DMS79 treated with DMSO at 0.1 percent for 48 hours (cell line): ENCODE results near the gene PPRC1.

Experiments
- DNase-seq: peaks from one replicate; lab custom pipeline; 2025; lab: John Stamatoyannopoulos, UW

PPRC1 gene, protein sequence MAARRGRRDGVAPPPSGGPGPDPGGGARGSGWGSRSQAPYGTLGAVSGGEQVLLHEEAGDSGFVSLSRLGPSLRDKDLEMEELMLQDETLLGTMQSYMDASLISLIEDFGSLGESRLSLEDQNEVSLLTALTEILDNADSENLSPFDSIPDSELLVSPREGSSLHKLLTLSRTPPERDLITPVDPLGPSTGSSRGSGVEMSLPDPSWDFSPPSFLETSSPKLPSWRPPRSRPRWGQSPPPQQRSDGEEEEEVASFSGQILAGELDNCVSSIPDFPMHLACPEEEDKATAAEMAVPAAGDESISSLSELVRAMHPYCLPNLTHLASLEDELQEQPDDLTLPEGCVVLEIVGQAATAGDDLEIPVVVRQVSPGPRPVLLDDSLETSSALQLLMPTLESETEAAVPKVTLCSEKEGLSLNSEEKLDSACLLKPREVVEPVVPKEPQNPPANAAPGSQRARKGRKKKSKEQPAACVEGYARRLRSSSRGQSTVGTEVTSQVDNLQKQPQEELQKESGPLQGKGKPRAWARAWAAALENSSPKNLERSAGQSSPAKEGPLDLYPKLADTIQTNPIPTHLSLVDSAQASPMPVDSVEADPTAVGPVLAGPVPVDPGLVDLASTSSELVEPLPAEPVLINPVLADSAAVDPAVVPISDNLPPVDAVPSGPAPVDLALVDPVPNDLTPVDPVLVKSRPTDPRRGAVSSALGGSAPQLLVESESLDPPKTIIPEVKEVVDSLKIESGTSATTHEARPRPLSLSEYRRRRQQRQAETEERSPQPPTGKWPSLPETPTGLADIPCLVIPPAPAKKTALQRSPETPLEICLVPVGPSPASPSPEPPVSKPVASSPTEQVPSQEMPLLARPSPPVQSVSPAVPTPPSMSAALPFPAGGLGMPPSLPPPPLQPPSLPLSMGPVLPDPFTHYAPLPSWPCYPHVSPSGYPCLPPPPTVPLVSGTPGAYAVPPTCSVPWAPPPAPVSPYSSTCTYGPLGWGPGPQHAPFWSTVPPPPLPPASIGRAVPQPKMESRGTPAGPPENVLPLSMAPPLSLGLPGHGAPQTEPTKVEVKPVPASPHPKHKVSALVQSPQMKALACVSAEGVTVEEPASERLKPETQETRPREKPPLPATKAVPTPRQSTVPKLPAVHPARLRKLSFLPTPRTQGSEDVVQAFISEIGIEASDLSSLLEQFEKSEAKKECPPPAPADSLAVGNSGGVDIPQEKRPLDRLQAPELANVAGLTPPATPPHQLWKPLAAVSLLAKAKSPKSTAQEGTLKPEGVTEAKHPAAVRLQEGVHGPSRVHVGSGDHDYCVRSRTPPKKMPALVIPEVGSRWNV (N-terminal part only)

GRCh38 chr10:102132563-102133372, at the start of gene PPRC1:
PPRC1 (plus strand) TSS chr10:102133040; CDS start chr10:102133069, 29 bp downstream.
- peak; percentile 91 for DNase-seq

DNA sequence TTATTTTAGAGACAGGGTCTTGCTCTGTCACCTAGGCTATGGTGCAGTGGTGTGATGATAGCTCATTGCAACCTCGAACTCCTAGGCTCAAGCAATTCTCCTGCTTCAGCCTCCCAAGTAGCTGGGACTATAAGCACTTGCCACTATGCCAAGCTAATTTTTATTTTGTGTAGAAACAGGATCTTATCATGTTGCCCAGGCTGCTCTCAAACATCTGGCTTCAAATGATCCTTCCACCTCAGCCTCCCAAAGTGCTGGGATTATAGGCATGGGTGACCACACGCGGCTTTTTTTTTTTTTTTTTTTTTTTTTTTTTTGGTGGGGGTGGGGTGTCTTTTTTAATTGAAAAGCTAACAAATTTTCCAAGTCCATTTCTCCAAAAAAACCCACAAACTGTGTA, 49.3 kb upstream of the PPRC1 start:
- no peak for DNase-seq

DNA sequence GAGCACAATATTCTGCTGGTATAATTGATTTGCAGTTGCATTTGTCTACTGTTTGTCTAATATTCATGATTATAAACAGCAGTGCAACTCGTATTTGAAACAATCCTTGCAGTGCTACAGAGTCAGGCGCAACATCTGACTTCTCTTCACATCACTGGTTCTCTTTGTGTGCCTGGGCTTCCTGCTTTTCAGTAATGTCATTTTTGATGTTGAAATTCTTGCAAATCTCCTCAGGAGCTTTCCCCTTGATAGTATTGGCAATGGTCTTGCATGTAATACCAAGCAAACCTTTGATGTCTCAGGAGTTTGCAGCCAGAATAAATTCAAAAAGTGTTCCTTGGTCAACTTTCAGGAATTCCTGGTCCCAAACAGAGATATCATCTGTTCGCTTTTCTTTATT, 47.5 kb upstream of the PPRC1 start:
- DNase-seq, result no peak

DNA sequence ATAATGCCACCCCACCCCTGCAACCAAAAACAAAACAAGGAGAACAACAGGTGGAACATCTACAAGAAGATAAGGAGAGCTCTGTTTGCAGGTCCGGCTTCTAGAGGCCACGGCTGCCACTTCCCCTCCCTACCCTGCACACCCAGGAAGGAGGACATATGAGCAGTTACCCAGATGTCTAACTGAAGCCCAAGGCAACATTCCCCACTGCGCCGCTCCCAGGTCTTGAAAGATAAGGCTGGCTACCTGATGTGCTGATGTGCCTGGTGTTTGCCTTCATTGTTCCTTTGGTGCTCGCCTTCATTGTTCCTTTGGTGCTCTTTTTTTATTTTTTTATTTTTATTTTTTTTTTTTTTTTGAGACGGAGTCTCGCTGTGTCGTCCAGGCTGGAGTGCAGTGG, 46.6 kb upstream of the PPRC1 start:
- DNase-seq, result no peak

DNA sequence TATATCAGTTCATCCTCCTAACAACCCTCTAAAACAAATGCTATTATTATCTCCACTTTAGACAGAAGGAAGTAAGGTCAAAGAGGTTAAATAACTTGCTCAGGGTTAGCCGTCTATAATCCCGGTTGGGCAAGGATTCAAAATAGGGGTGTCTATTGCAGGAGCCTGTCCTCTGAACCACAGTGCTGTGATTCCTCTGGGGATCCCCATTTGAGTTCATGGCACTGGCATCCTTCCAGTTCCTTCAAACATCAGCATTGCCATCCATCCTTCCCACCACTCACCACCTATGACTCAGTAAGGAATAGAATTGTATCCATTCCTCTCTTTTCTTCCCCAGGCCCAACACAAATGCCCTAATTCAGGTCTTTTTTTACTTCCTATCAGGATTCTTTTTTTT, 42.1 kb upstream of the PPRC1 start:
- DNase-seq, result no peak

- DNase-seq, result no peak
Measured at GRCh38 chr10:102096449-102096848, 36.4 kb upstream of the PPRC1 start.

DNA sequence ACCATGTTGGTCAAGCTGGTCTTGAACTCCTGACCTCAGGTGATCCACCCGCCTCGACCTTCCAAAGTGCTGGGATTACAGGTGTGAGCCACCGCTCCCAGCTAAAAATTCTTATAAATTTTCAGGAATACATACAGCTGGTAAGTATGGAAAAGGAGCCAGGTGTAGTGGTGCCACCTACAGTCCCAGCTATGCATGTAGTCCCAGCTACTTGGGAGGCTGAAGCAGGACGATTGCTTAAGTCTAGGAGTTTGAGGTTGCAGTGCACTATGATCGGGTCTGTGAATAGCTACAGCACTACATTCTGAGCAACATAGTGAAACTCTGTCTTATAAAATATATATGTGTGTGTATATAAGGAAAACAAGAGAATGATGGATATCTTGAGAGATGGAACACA, 31.7 kb upstream of the PPRC1 start:
- DNase-seq, result no peak

DNA sequence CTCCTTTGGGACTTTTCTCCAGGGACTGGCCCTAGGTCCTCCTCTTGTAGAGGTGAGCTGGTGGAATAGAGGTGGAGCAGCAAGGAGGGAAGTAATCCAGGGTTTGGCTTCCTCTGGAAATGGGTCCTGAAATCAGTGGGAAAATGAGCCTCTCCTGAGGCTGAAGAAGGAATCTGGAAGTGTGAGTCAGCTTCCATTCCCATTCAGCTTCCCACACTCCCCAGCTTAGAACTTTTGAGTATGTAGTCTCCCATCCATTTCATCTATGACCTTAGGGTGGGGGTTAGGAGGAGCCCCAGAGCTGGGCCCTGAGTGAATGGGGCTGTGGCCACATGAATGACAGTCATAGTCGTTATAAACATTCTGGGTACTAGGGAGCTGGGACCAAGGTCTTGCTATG, 30.4 kb upstream of the PPRC1 start:
- DNase-seq, result no peak

DNA sequence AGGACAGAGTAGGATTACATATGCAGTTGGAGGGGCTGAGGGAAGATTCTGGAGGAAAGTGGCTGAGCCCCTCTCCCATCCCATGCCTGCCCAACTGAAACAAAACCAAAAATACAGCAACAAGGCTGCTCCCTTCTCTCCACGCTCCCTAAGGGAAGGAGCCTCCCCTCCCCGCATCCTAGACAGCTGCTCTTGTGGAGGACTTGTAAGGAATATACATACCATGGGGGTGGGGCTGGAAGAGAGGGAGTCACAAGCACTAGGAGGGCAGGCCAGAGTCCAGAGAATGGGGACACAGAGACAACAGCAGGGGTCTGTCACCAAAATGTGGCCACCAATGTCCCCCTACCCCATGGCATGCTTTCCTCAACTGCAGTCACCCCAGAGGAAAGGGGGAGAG, 25.8 kb upstream of the PPRC1 start:
- no peak for DNase-seq

DNA sequence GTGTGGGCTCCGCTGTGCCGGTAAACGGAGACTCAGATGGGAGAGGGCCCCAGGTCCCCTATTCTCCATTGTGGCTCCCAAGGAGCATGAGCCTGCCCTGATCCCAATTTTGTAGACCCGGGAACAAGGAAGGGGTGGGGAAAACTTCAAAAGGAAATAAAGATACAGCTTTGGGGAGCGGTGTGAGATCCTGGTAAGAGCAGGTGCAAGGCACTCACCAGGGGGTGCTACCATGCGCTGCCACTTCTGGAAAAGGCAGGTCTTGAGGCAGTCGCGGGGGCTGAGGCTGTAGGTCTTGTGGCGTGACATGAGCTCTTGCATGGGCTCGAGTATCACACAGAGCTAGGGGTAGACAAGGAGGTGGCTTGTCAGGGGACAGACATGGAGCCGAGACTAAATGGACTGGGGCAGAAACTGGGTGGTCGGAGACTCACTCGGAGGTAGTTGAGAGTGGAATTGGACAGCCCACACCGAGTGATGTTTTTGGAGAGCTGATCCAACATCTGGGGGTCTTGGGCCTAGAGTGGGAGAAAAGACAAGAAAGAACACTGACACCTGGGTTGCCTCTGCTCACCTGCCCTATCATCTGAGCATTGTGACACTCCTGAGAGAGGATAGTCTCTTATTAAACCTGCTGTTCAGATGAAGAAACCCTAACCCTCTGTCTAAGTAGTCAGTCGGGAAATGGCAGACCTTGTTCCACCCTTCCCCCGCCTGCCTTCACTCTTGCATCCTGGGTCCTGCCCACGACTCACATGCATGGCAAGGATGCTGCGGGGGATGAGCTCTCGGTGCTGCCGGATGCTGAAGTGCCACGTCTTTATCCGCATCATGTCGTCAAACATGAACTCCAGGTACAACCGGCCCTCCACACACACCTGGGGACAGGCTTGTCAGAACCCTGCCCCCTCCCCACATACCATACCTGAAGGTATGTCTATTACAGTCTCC, 23.4 kb upstream of the PPRC1 start:
- DNase-seq, result no peak

- DNase-seq, result no peak
Measured at GRCh38 chr10:102111276-102111675, 21.6 kb upstream of the PPRC1 start.

DNA sequence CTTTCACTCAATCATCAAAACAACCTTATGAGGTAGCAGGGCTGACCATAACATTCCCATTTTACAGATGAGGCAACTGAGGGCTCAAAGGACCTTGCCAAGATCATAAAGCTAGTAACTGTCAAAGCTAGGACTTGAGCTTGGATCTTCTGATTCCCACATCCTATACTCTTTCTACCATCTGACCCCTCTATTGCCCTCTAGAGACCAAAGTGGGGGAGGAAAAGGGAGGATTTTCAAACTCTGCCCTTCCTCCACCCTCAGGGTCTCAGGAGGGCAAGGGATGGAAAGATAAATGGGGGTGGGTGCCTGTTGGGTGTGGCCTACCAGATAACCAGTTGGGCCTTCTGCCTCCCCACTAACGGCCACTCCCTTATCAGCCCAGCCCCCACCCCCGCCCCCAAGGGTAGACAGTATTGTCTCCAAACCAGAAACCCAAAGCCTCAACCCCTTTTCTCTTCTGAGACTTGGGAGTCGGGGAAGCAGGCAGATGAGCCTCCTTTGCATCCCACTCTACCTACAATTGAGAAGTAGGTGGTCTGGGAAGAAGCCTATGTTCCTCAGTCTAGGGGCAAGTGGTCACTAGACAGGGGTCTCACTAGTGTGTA, 20.5 kb upstream of the PPRC1 start:
- DNase-seq, result no peak

GRCh38 chr10:102113261-102113955, 19.4 kb upstream of the PPRC1 start:
- DNase-seq, result no peak

DNA sequence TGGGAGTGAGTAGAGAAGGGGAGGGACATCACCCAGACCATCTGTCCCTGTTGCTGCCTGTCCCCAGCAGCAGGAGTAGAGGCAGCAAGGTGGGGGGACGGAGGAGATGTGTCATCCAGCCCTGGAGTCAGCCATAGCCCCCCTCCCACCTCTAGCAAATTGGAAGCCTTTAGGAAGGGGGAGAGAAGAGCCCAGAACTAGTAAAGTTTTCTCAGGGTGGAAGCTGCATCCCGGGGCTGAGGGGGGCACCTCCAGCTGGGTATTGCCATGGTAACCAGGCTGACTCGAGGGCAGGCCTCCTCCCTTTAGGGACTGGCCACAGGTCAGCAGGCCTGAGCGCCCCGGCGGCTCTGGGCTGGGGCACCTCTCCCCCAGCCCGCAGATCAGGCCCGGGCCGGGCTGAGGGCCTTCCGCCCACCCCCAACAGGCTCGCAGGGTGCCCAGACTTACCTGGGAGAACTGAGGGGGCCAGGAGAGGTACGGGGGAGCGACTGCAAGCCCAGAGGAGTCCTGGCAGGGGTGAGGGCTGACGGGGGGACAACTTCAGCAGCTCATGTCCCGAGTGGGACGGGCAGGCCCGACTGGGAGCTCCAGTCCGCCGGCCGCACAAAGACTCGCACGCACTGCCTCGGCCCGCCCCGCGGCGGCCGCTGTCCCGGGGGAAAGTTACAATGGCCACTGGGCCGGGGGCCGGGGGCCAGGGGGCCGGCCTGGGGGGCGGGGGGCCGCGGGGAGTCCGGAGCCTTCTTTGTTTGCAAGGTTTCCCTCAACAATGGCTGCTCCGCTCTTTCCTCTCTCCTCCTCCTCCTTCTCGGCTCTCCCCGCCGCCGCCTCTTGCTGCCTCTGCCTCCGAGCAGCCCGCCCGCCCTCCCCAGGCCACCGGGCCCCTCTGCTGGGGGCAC, 18.6 kb upstream of the PPRC1 start:
- DNase-seq, result no peak

- peak; percentile 38 for DNase-seq
Measured at GRCh38 chr10:102114861-102115618, 17.8 kb upstream of the PPRC1 start.

DNA sequence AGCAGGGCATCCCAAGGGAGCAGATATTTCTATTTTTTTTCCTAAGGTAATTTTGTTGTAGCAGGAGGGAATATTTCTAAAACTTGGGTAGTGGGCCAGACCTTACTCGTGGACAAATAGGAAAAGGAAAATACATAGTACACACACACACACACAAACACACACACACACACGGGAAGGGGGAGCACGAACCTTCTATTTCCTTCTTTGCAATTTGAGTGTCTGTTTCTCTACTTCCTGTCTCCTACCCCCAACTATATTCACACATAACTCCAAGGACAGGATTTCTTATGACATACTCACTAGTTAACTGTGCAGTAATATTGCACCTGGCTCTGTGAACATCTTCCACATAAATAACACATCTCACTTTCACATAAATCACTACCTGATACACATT, 17.1 kb upstream of the PPRC1 start:
- DNase-seq, result no peak

DNA sequence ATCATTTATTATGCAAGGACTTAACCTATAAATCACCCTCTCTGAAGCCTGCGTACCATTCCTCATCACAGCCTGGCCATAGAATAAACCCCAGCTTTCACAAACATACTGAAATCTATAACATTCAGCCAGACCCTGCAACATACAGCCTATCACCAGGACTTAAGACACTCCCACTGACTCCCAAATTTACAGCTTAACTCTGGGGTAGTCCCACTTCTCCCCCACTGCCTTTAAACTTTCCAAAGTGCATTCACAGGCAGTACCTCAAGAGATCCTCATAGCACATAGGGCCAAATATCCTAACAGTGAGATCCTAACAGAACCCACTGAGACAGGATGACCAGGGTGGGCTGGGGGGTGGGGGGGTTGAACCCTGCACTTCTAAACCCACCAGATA, 16.2 kb upstream of the PPRC1 start:
- DNase-seq, result no peak
